WTC11 (cell line): ENCODE data around the gene PELI3. TPM values are rescaled to one million over a fixed set of nuclear protein-coding genes. Genes with fewer than 3 reads are reported as not detected.

ENCODE experiments used
- ATAC-seq: fragments of 200-7000 bp; cut with Tn5 transposase; 2 replicates; pipeline ENCODE4 v1.10.0; 2021; ENCODE audit warnings: mild to moderate bottlenecking, moderate library complexity
- CTCF ChIA-PET: fragments of 300-600 bp; sonication (Branson Sonifier 250); formaldehyde crosslinking; loops from one replicate; lab custom pipeline; 2021; ENCODE audit warnings: antibody characterized with exemption; lab: Charles Lee
- POLR2A ChIA-PET: fragments of 350-600 bp; sonication (Branson Sonifier 250); formaldehyde crosslinking; loops from one replicate; lab custom pipeline; 2021; ENCODE audit warnings: antibody characterized with exemption; lab: Charles Lee
- DNase-seq: peaks from one replicate; pipeline ENCODE4 v3.0.0; 2021; ENCODE audit warnings: low spot score
- H3K27ac Mint-ChIP-seq: 2 replicates; pipeline ENCODE4 v1.8.0; 2021; ENCODE audit warnings: mixed read lengths
- H3K27me3 Mint-ChIP-seq: 2 replicates; pipeline ENCODE4 v1.8.0; 2021; ENCODE audit warnings: low read depth, mild to moderate bottlenecking, moderate library complexity, mixed read lengths
- H3K36me3 Mint-ChIP-seq: 2 replicates; pipeline ENCODE4 v1.8.0; 2021; ENCODE audit warnings: mixed read lengths
- H3K4me1 Mint-ChIP-seq: 2 replicates; pipeline ENCODE4 v1.8.0; 2022; ENCODE audit warnings: mixed read lengths
- H3K4me3 Mint-ChIP-seq: 2 replicates; pipeline ENCODE4 v1.8.0; 2021; ENCODE audit warnings: mild to moderate bottlenecking, moderate library complexity, mixed read lengths
- H3K9me3 Mint-ChIP-seq: 2 replicates; pipeline ENCODE4 v1.8.0; 2021; ENCODE audit warnings: mixed read lengths
- CBFB ChIP-seq: sonication (generic); formaldehyde crosslinking; IDR thresholded peaks from 2 replicates; pipeline ENCODE4 v1.8.1; 2022; ENCODE audit warnings: mild to moderate bottlenecking, low read depth, missing genetic modification reagents
- CDX4 ChIP-seq: fragments of 250-450 bp; sonication (Bioruptor Pico); IDR thresholded peaks from 2 replicates; pipeline ENCODE4 v1.9.0; 2021; ENCODE audit warnings: moderate library complexity, mild to moderate bottlenecking, inconsistent platforms, borderline replicate concordance
- CREB1 ChIP-seq: sonication (generic); formaldehyde crosslinking; IDR thresholded peaks from 2 replicates; pipeline ENCODE4 v1.8.0; 2023; ENCODE audit warnings: mild to moderate bottlenecking, missing genetic modification reagents
- E2F5 ChIP-seq: sonication (generic); formaldehyde crosslinking; IDR thresholded peaks from 2 replicates; pipeline ENCODE4 v1.8.1; 2022; ENCODE audit warnings: mild to moderate bottlenecking, moderate library complexity, missing genetic modification reagents
- HMGA2 ChIP-seq: fragments of 250-450 bp; sonication (Bioruptor Pico); IDR thresholded peaks from 2 replicates; pipeline ENCODE4 v1.4.0; 2021; ENCODE audit warnings: mild to moderate bottlenecking, moderate library complexity
- IRF2 ChIP-seq: sonication (generic); formaldehyde crosslinking; IDR thresholded peaks from 2 replicates; pipeline ENCODE4 v1.8.0; 2022; ENCODE audit warnings: low read depth, missing genetic modification reagents, borderline replicate concordance
- JAZF1 ChIP-seq: fragments of 250-450 bp; sonication (Bioruptor Pico); IDR thresholded peaks from 2 replicates; pipeline ENCODE4 v1.9.0; 2021; ENCODE audit warnings: moderate library complexity, mild to moderate bottlenecking, inconsistent platforms
- PRDM15 ChIP-seq: sonication (generic); formaldehyde crosslinking; IDR thresholded peaks from 2 replicates; pipeline ENCODE4 v1.8.0; 2022; ENCODE audit warnings: missing genetic modification reagents
- ZBTB43 ChIP-seq: sonication (generic); formaldehyde crosslinking; IDR thresholded peaks from 2 replicates; pipeline ENCODE4 v1.8.1; 2023; ENCODE audit warnings: mild to moderate bottlenecking, missing genetic modification reagents
- ZNF138 ChIP-seq: sonication (generic); formaldehyde crosslinking; conservative IDR thresholded peaks from 2 replicates; pipeline ENCODE4 v1.8.1; 2022; ENCODE audit warnings: mild to moderate bottlenecking, moderate library complexity, missing genetic modification reagents
- ZNF423 ChIP-seq: fragments of 250-450 bp; sonication (Bioruptor Pico); IDR thresholded peaks from 2 replicates; pipeline ENCODE4 v2.1.2; 2022; ENCODE audit warnings: mild to moderate bottlenecking, moderate library complexity
- ZNF512 ChIP-seq: sonication (generic); formaldehyde crosslinking; IDR thresholded peaks from 2 replicates; pipeline ENCODE4 v1.8.1; 2022; ENCODE audit warnings: missing genetic modification reagents, borderline replicate concordance
- total RNA-seq: library from RNA; stranded (reverse); gene quantifications from 3 replicates; pipeline ENCODE4 v1.2.3, GENCODE V29; 2021

PELI3 gene
- total RNA-seq, 1 experiment from 2014 or later: 7.8 TPM

- no peak overlapping the region for H3K4me3 Mint-ChIP-seq
- peaks cover 2% of the 10 kb centered on the region; the same call in 1 of the 2 replicates for H3K36me3 Mint-ChIP-seq
- H3K27ac Mint-ChIP-seq: no peak overlapping the region
- no peaks in the 10 kb centered on the region for H3K9me3 Mint-ChIP-seq
- TF ChIP-seq JAZF1: no peak
- no peak for TF ChIP-seq CDX4 (CRISPR knock-in tag)
- TF ChIP-seq ZNF138 (CRISPR knock-in tag): no peak
- TF ChIP-seq ZNF512 (CRISPR knock-in tag): no peak
- no peak for TF ChIP-seq CBFB
- no peak for TF ChIP-seq E2F5 (CRISPR knock-in tag)
- no peak for TF ChIP-seq CREB1 (CRISPR knock-in tag)
- no peak for TF ChIP-seq ZBTB43
- TF ChIP-seq IRF2: no peak
- TF ChIP-seq ZNF423: no peak
- no peak for TF ChIP-seq HMGA2 (CRISPR knock-in tag)
- no peak for DNase-seq
- H3K4me1 Mint-ChIP-seq: peaks cover 34% of the 10 kb centered on the region
- no peaks in the 10 kb centered on the region for H3K27me3 Mint-ChIP-seq
- ATAC-seq: no peak
- ChIA-PET CTCF (interaction anchor here (1.4 kb wide), 1 partner anchor 56 kb away, joined by 5 read pairs; no protein-coding TSS in a partner anchor), POLR2A (no interaction called here)
Observed at GRCh38 chr11:66473608-66474515, 7.2 kb downstream of the PELI3 start.

GRCh38 chr11:66475349-66476172, 8.9 kb downstream of the PELI3 start:
- TF ChIP-seq PRDM15 (0 out of 2 replicates have a peak, but pooled peaks have one; percentile 17), IRF2 (no peak)
- POLR2A ChIA-PET: no interaction called here
- Mint-ChIP-seq H3K4me3 (no peak overlapping the region), H3K36me3 (peaks cover 2% of the 10 kb centered on the region; the same call in 1 of the 2 replicates), H3K4me1 (peaks cover 21% of the 10 kb centered on the region), H3K9me3 (no peaks in the 10 kb centered on the region), H3K27ac (no peak overlapping the region), H3K27me3 (no peaks in the 10 kb centered on the region)
- ATAC-seq (no peak), DNase-seq (no peak)
- CTCF ChIA-PET: interaction anchor here (0.8 to 1.4 kb wide), 3 partner anchors 9 to 57 kb away, joined by 3 to 6 read pairs (median 5); partner anchors contain the start of gene PELI3
